AG04450 (cell line): ENCODE results near the gene IQCF2. TPM values are rescaled to one million over a fixed set of nuclear protein-coding genes. Genes with fewer than 3 reads are reported as not detected.

ENCODE experiments used
- CTCF ChIA-PET: fragments of 300-600, 350-600 bp; formaldehyde crosslinking; extraction: SDS; loops from one replicate; lab custom pipeline; 2022; ENCODE audit warnings: antibody characterized with exemption, inconsistent platforms; lab: Charles Lee
- POLR2A ChIA-PET: fragments of 350-600 bp; formaldehyde crosslinking; extraction: SDS; loops from one replicate; lab custom pipeline; 2021; ENCODE audit warnings: antibody characterized with exemption, inconsistent platforms; lab: Yijun Ruan, JAX
- DNase-seq: peaks from one replicate; pipeline ENCODE4 v3.0.0-alpha.2; 2011; ENCODE audit warnings: low read depth, low spot score
- H3K27ac ChIP-seq: one replicate; pipeline ENCODE4 v1.5.1; 2012; ENCODE audit warnings: low read depth, low read length, control low read depth
- H3K27me3 ChIP-seq: one replicate; pipeline ENCODE4 v1.6.0; 2012; ENCODE audit warnings: low read length; ENCODE audit not compliant: control insufficient read depth, insufficient read depth
- H3K4me3 ChIP-seq: 2 replicates; pipeline ENCODE4 v1.5.1; 2011; ENCODE audit warnings: mild to moderate bottlenecking, low read depth, low read length, control low read depth
- H3K9me3 ChIP-seq: 2 replicates; pipeline ENCODE4 v1.5.1; 2012; ENCODE audit warnings: low read length; ENCODE audit not compliant: control insufficient read depth, insufficient read depth
- CTCF ChIP-seq: IDR thresholded peaks from 2 replicates; pipeline ENCODE4 v1.5.1; 2011; ENCODE audit warnings: low read depth, low read length, control low read depth, inconsistent platforms
- polyA minus RNA-seq: library from RNA; depleted of rRNA, polyadenylated mRNA; stranded (reverse); fragments of >200 nt; gene quantifications from 2 replicates; pipeline ENCODE4 v1.2.3, GENCODE V29; 2011; rRNA and poly(A)+ RNA removed
- polyA plus RNA-seq: library from polyadenylated mRNA; depleted of rRNA; stranded (reverse); fragments of >200 nt; gene quantifications from 2 replicates; pipeline ENCODE4 v1.2.3, GENCODE V29; 2011; rRNA removed

IQCF2 gene
- polyA plus RNA-seq (not detected in 2 replicates), polyA minus RNA-seq (not detected in 2 replicates)

GRCh38 chr3:51860703-51861665, at the start of gene IQCF2:
Gene IQCF2 (plus strand): TSS chr3:51861615. CDS start chr3:51861667, 52 bp downstream.
- DNase-seq: no peak
- peaks cover 2% of the 10 kb centered on the region for H3K27me3 ChIP-seq
- CTCF ChIA-PET: no interaction called here
- H3K9me3 ChIP-seq: no peaks in the 10 kb centered on the region; the same call in 1 of the 2 replicates
- no peak for TF ChIP-seq CTCF
- H3K4me3 ChIP-seq: no peak within 1 kb of the TSS
- POLR2A ChIA-PET: no interaction called here
- no peak within 1 kb of the TSS for H3K27ac ChIP-seq

DNA sequence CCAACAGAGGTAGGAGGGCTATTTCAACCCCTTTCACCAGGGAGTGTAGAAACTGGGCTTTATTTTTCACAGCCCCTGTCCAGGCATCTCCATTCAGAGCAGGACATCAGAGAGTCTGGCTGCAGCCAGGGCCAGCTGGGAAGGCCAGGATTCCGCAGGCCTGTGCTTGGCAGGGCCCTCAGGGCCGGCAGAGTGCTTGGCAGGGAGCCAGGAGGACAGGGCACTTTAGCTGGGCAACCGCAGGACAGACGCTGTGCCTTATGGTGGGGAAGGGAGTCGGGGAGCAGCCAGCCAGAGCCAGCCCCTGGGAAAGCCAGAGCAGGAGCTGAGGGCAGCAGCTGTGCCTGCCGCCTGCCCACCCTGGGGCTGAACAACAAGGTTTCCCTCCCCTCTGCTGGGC, 47.9 kb upstream of the IQCF2 start:
- ChIA-PET CTCF (interaction anchor here (3.8 kb wide), 1 partner anchor 13 kb away, joined by 13 read pairs; no protein-coding TSS in a partner anchor), POLR2A (no interaction called here)
- Histone ChIP-seq H3K4me3 (no peak overlapping the region), H3K27me3 (no peaks in the 10 kb centered on the region), H3K27ac (no peak overlapping the region), H3K9me3 (no peaks in the 10 kb centered on the region)
- TF ChIP-seq CTCF: no peak
- DNase-seq: no peak

GRCh38 chr3:51814034-51814433, 47.4 kb upstream of the IQCF2 start:
- Histone ChIP-seq H3K9me3 (no peaks in the 10 kb centered on the region), H3K27me3 (no peaks in the 10 kb centered on the region), H3K4me3 (no peak overlapping the region), H3K27ac (no peak overlapping the region)
- CTCF ChIA-PET: no interaction called here
- no peak for TF ChIP-seq CTCF
- POLR2A ChIA-PET: no interaction called here
- no peak for DNase-seq

- H3K27ac ChIP-seq: no peak overlapping the region
- no peak overlapping the region for H3K4me3 ChIP-seq
- CTCF ChIA-PET: no interaction called here
- no peaks in the 10 kb centered on the region for H3K27me3 ChIP-seq
- POLR2A ChIA-PET: no interaction called here
- no peaks in the 10 kb centered on the region for H3K9me3 ChIP-seq
- no peak for TF ChIP-seq CTCF
- DNase-seq: no peak
These were observed 45.8 kb upstream of the IQCF2 start for GRCh38 chr3:51815614-51816013.

DNA sequence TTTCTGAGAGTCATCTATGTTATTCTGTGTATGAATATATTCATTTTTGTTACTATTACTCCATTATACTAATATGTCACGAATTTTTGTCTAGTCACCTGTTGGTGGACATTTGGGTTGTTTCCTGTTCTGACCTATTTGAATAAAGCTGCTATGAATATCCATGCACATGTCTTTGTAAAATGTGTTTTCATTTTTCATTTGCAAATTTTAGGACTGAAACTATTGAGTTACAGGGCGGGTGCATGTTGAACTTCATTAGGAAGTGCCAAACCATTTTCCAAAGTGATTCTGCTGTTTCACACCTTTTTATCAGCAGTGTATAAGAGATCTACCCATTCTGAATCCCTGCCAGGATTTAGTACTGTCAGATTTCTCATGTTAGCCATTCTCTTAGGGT, 44.7 kb upstream of the IQCF2 start:
- Histone ChIP-seq H3K27me3 (no peaks in the 10 kb centered on the region), H3K27ac (no peak overlapping the region), H3K4me3 (no peak overlapping the region), H3K9me3 (no peaks in the 10 kb centered on the region)
- POLR2A ChIA-PET: no interaction called here
- no peak for DNase-seq
- CTCF ChIA-PET: no interaction called here
- no peak for TF ChIP-seq CTCF
